Stimulated activated CD8-positive, alpha-beta memory T cell treated with anti-CD3 and anti-CD28 coated beads, Interleukin-7, amount 100 ng/mL, for 1 hour (primary cell): ENCODE data around the gene TNK1.

Experiments
- DNase-seq, 2 donors: peaks; one replicate each; pipeline ENCODE4 v3.0.0-alpha.2; 2020; ENCODE audit warnings: low read depth in 2 of 2

The TNK1 gene

DNA sequence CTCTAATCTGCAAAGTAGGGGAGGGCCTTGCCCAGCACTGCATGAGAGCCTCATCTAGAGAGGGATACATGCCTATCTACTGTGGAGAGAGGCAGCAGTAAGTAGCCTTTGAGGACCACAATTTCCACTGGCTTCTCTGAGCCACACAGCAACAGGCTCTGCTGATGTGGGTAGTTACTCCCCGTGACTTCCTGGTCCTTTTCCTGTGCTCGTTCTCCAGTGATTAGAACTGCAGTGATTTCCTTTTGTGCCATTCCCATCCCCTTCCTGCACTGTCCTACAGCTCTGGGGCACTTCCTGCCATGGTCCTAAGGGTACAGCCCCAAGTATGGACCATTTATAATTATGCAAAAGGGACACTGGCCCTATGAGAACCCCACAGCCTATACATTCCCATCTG lies 10.4 kb downstream of the TNK1 start:
- no peak for DNase-seq

DNA sequence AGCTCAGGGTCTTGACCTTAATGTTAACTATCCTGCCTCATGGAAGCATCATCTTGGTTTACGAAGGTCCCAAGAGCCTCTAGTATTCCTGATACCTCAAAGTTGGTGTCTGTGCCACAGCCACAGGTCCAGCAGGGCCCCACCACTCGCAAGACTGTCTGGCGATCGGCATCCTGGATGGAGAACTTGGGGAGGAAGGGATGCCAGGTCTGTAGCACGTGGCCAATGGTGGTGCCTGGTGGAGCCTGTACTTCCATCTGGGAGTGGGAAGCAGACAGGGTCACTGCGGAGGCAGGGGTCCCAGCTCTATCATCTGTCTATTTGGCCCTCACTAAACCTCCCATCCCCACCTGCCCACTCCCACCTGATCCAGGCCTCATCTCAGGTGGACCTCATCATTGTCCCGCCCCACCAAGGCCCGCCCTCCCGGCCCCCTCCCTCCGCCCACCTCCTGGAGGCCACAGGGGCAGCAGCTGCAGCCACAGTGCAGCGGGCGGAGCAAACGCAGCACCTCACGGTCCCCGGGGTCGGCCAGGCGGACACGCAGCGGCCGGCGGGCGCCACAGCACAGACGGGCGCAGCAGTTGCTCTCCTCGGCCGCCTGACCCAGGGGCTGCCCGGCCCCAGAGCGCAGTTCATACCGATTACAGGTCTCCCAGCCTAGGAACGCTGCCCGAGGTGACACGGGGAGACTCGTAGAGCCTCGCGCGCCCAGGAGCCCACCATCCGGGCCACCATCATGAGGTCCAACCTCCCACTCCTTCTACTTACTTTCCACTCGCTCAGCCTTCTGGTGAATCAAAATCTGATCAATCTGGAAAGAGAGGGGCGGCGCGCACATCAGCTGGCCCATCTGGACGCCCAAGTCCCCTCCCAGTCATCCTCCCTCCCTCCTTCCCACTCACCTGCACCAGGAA lies 12.1 kb downstream of the TNK1 start:
- no peak for DNase-seq

DNA sequence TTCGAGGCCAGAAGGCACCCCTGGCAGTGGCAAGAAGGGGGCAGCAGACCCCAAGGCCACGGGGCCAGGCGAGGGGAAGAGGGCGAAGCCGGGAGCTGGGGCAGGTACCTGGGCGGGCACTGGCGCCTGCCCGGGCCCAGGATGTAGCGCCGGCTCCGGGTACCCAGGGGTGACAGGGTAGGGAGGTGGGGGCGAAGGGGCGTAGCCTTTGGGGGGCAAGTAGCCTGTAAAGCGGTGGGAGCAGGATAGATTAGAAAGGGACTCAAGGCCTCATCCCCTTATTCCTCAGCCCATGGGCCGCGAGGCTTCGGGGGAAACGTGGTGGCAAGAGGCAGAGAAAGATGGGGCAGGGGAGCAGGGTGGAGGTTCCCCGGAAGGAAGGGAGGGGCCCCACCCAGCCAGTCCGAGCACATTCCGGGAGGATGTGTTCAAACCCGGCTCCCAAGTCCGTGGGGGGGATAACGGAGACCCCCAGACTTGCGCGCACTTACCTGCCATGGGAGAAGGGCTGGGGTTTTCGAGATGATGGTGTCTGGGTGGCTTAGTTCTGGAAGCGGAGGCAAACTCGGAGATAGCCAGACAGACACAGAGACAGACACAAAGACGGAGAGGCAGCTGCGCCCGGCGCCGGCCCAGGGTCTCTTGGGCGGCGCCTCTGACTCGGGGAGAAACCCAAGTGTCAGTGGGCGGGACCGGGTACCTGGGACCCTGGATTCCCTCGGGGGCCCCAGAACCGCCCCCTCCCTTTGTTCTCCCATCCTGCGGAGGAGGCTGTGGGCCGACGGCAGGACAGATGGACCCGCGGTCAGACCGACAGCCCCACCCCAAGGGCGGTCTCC lies 12.9 kb downstream of the TNK1 start:
- peak; percentile 38 to 42 for DNase-seq

DNA sequence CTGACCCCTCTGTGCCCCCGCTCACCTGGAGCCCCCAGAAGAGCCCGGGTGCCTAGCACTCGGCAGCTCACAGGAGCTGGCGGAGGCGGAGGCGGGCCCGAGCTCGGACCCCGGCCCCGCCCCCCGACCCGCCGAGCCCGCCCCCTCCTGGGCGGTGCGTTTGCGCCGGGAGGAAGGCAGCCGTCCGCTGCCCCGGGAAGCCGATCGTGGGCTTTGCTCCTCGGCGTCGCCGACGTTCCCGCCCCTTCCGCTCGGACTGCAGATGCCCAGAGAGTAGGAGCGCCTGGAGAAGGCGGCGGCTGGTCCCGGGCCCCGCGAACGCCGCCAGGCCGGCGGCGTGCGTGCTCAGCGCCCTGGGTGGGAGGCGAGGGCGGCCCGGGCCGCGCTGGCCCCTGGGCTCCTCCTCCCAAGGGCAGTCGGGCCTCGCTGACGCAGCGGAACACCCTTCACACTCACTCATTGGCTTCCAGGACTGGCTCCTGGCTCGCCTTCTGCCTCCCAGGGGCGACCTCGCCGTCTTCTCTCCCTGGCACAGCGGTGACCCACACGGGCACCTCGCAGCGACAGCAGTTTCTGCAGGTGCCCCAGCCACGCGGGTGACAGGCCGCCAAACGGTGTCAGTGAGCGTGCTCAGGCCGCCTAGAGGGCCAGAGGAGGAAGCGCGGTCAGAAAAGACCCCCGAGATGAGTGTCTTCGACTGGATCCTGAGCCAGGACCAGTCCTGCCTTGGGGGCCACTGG lies 13.7 kb downstream of the TNK1 start, which contains the start of gene PLSCR3:
Gene PLSCR3, minus strand, starts transcription at position 74 of the 740 bp plus-strand sequence. CDS start 415 bp downstream, outside the sequence.
- DNase-seq = peak; percentile 66 to 68

DNA sequence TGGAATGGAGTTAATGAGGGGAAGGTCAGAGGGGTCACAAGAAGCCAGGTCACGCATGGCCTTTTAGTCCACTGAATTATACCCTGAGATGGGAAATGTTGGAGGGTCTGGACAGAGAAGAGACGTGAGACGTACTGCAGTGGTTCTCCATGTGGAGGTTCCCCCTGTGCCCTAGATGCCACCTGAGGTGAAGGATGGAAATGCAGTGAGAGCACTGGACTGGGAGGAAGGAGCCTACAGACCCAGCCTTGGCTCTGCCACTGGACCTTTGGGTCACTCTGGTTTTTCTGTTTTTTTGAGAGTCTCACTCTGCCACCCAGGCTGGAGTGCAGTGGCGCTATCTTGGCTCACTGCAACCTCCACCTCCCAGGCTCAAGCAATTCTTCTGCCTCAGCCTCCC lies 15.3 kb downstream of the TNK1 start:
- DNase-seq = no peak

DNA sequence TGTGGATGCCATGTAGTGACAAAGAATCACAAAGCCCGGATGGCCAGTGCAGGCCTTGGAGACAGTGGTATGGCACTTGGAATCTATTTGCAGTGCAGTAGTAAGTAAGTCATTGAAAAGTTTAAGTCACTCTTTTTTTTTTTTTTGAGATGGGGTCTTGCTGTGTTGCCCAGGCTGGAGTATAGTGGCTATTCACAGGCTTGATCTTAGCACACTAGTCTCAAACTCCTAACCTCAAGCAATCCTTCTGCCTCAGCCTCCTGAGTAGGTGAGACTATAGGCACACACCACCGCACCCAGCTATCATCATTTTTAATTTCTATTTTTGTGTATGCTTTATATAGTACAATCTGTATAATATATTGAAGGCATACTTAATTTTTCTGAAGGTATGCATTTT lies 17.7 kb downstream of the TNK1 start:
- DNase-seq = no peak

DNA sequence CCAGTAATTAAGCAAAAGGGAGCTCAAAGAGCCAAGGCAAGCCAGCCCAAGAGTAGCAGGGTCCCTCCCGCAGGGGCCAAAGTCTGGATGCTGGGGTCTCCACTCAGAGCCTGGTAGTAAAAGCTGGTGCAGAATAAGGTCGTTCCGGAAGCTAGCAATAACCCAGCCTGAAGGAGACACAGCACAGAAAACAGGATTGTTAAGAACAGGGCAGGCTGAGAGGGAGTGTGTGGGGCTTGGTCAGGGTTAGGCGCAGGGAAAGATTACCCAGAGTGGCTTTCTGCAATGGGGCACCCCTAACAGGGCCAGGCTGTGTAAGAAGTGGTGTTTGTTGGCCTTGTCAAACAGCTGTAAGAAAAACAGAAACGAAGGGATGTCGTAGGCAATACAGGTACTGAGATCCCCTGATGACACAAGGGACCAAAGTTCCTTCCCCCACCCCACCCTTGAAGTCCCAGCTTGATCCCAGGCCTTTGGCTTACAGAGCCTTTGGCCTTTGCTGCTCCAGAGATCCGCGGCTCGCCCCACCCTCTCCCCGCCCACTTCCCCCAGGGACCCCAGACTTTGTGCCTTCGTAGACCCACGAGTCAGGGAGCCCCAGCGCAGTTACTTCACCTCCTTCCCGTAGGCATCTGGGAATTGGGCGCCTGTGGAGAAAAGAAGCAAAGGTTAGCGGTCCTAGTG lies 22.3 kb downstream of the TNK1 start:
- no peak for DNase-seq

DNA sequence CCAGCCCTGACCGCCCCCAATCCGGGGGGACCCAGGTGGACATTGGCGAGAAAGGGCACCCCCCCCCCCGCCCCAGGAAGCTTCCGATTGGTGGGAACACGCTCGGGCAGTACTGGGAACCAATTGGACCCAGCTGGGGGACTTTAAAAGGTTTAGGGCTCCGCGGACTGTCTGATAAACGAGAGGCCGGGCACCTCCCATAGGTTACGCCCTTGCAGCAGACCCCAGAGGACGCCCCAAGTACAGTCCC lies 22.8 kb downstream of the TNK1 start:
- DNase-seq = no peak

DNA sequence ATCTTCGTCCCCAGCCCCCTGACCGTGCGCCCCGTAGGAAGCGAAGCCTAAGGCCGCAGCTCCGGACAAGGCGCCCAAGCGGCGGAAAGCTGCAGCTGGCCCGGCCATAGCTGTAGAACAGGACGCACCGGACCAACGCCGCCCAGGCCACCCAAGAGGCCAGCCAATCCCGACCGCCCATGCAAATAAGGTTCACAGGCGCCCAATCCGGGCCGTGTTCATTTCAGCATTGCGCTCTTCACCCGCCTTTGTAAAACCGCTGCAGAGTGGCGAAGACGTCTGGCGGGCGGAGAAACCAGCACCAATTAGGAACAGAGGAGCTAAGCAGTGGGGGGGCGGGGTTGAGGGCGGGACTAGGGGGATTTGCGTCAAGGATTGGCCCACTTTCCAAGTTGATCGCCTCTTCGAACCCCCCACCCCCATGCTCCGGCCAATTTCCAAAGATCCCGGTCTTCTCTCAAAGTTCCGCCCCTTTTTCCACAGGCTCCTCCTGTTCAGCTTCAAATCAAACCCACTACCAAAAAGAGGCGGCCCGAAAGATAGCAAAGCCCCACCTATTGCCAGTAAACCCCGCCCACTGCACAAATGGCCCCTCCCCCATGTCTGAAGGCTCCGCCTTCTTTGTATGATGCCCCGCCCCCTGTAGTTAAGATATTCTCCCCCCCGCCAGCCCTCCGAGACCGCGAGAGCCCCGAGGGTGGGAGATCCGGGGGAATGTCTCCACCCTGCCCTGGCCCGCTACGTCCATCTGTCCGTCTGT lies 23.3 kb downstream of the TNK1 start, which contains the start of gene TMEM256:
Gene TMEM256, minus strand, starts transcription at position 121 of the 760 bp plus-strand sequence. Its CDS starts 13 bp downstream, at position 108.
- DNase-seq = peak; percentile 87 to 88

DNA sequence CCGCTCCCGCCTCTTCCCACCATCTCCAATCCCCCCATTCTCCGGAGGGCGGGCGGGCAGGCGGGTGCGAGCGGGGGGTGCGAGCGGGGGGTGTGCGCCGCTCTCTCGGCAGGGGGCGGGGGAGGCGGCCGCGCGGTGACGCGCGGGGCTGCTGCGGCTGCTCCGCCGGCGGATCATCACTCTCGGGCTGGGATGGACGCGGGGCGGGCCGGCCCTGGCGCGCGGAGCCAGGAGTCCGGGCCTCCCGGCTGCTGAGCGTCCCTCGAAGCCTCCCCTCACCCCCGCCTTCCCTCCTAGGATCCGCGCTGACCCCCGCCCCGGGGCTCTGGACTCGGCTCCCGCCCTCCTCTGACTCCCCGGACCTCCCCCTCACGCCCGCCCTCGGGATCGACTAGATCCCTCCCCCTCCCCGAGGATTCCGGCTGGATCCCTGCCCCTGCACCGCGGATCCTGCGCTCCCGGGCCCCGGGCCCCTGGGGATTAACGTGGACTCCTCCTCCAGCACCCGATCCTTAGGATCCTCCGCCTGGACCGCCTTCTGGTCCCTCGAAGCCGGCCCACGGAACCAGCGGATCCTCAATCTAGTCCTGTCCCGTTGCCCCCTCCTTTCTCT lies 24.0 kb downstream of the TNK1 start:
- no peak for DNase-seq

DNA sequence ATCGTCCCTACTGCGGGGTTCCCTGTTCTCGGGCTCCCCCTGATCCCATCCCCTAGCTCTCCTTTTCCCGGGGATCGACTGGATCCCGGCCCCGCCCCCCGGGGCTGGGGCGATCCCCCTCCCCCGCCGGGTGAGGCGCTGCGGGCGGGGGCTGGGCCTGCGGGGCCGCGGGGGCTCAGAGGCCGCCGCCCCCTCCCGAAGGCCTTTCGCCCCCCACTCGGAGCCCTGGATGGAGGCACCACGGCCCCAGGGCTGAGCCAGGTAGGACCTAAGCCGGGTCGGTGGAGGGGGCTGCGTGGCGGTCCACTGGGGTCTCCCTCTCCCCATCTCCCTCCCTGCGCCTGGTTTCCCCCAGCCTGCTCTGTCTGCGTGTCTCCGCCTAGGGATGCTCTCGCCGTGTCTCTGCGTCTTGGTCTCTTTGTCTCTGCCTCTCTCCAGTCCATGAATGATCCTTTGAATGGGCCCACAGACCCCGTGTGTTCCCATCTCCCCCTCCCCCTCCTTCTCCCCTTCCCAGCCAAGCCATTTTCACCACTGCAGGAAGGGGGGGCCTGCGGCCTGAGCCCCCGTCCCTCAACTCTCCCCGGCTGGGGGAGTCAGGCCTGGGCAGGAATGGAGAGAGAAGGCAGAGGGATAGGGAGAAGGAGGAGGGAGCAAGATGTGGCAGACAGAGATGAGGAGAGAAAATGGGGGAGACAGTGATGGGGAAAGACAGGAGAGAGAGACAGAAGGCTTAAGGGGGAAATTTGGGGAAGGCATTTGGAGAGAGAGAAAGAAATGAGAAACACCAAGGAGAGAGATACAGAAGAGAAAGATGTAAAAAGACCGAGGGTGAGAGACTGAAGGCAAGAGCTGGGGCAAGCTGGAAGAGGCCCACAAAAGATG lies 24.7 kb downstream of the TNK1 start:
- no peak for DNase-seq

DNA sequence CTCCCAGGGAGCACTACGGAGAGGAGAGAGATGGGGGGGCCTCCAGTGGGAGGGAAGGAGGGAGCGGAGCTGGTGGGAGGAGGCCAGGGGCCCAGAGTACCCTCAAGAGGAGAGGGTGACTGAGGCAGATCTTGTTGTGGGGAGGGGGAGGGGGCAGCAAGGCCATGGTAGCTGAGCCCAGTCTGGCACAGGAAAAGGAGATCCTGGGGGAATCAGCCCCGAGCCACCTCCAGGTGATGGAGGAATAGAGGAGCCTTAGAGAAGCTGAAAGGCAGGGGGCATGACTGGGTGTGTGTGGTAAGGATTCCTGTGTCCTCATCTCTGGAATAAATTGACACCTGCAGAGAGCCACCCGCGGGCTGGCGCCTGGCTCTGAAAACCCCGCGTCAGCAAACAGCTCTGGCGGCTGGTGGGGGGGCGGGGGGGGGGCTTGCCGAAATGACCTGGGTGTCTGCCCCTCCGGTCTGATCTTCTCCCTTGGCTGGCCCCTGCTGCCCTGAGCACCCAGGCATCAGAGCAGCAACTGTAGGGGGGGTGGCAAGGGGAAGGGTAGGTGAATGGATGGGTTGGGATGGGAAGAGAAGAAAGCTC lies 25.4 kb downstream of the TNK1 start:
- no peak for DNase-seq

DNA sequence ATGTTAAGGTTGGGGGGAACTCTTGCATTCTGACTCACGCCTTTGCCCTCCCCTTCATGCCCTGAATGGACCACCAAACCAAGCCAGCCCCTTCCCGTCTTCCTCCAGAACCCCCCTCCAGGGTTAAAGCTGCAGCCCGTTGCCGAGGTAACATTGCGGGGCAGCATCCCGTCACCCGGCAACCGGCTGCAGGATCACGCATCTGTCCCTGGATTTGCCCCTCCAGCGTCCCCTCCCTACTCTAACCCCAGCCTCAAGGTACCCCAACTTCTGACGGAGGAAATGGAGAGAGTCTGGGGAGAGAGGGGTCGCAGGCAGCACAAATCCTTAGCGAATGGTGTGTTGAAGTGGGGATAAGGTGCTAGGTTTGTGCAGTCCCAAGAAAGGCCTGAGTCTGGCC lies 26.2 kb downstream of the TNK1 start:
- no peak for DNase-seq

DNA sequence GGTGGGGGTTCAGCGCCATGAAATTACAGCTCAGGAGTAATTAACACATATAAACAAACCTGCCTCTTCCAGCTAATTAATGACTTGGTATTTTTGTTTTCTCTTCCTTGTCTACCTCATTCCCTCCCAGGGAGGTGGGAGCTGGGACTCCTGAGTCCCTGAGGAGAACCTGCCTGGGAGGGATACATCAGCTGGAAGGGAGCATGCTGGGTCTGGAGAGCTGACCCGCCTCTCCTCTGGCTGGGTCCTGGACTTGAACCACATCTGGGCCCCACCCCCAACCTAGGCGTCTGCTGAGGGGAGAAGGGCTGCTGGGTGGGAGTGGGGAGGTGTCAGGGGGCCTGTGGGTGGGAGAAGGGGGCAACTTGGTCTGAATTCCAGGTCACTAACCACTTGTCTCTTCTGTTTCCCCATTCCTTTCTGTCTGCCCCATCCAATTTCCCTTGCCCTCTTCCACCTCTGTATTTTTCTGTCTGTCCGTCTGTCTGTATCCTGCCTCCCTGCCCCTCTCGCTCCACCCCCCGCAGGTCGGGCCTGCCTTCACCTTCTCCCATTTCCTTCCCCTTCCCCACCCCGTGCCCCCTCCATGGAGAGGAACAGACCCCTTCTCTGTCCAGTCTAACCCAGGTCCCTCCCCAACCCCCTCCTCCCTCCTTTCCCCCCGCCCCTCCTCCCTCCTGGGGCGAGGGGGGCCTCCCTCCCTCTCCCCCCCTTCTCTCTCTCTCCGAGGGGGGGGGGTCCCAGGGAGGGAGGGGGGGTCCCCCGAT lies 26.8 kb downstream of the TNK1 start, which contains the start of gene NLGN2:
Gene NLGN2, plus strand, starts transcription at position 361 of the 767 bp plus-strand sequence. CDS start 411 bp downstream, outside the sequence.
- DNase-seq = no peak

DNA sequence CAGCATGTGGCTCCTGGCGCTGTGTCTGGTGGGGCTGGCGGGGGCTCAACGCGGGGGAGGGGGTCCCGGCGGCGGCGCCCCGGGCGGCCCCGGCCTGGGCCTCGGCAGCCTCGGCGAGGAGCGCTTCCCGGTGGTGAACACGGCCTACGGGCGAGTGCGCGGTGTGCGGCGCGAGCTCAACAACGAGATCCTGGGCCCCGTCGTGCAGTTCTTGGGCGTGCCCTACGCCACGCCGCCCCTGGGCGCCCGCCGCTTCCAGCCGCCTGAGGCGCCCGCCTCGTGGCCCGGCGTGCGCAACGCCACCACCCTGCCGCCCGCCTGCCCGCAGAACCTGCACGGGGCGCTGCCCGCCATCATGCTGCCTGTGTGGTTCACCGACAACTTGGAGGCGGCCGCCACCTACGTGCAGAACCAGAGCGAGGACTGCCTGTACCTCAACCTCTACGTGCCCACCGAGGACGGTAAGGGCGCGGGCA lies 27.4 kb downstream of the TNK1 start:
- DNase-seq = no peak

DNA sequence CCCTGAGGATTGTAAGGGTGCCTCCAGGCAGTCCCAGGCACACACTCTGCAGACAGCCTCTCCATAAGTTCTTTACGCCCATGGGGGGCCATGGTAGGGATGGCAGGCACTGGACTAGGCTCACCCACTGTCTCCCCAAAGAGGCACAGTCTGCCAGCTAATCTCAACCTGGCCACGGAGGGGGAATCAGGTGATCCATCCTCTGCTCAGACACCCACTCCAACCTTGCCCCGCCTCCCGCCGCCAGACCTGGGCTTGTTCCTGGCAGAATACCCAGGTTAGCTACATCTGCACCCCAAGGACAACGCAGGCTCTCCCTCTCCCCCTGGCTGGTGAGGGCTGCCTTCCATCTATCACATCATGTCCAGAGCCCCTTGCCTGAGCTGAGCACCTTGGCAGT lies 28.0 kb downstream of the TNK1 start:
- DNase-seq = no peak

DNA sequence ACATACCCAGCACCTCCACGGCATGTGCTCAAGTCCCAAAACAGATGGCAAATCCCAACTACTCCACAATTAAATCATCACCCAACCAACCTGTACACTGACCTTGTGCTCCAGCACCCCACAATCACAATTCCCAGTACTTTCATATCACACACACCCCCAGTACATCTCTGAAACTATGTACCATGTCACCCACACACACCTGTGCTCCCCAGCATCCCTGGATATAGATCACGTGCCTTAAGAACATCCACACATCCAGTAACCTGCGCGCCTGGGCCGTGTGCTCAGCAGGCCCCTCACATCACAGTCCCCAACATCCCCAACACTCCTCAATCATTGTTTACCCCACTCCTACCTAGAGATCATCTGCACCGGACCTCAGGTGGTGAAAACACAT lies 28.8 kb downstream of the TNK1 start:
- no peak for DNase-seq
